Measurements from ENCODE around the gene LIN7C.
A peak's percentile ranks its signal among the peaks of the same experiment; 100 is the strongest.

DNA sequence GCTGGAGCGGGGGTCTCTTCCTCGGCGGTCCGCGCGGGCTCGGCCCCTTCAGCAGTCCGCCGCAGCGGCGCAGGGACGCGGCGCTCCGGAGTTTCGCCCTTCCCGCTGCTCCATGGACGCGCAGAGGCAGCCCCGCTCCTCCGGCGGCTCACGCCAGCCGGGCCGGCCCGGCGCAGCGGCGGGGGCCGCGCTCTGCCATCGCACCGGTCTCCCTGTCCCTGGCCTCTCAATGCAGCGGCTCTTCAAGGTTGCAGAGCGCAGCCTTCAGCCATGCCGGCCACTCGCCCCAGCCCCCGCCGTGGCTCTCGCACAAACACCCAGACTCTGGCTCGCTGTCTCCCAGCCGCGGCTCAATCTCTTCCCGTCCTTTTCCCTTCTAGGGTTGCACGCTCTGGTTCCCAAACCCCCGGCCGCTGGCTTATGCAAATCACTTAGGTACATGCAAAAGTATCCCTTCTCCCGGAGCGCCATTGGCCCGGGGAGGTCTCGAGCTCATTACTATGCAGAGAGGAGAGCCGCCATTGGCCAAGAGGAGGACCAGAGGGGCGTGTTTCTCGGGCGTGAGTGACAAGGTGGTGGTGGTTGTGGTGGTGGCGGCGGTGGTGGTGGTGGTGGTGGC is 34.1 kb downstream of the LIN7C start, which contains the start of gene LGR4:
- TF ChIP-seq CTCF (IDR thresholded peaks at IDR 0.05; ENCODE audit: low read depth, low read length, poor library complexity, severe bottlenecking), result no peak
- peak; percentile 36; the same call in 1 of the 2 replicates for TF ChIP-seq EZH2phosphoT487 (IDR thresholded peaks at IDR 0.05; ENCODE audit: borderline replicate concordance, low read length)

All from DOHH2 (cell line).